Trophoblast cell (in vitro differentiated cells and primary cell): Measurements from ENCODE around the gene FLRT2.

Experiments used
- DNase-seq, 2 donors: peaks; one replicate each; pipeline ENCODE4 v3.0.0-alpha.2; 2016
- H2AFZ ChIP-seq: 2 replicates; pipeline ENCODE4 v1.6.1; 2013; ENCODE audit warnings: low read length, moderate library complexity, mild to moderate bottlenecking; ENCODE audit not compliant: insufficient read depth, poor library complexity
- H2AK5ac ChIP-seq: 2 replicates; pipeline ENCODE4 v1.6.1; 2013; ENCODE audit warnings: mild to moderate bottlenecking, low read length
- H2BK120ac ChIP-seq: 2 replicates; pipeline ENCODE4 v1.6.1; 2013; ENCODE audit warnings: low read length, mild to moderate bottlenecking, moderate library complexity; ENCODE audit not compliant: insufficient read depth, poor library complexity
- H2BK12ac ChIP-seq: 2 replicates; pipeline ENCODE4 v1.6.1; 2013; ENCODE audit warnings: mild to moderate bottlenecking, low read length, moderate library complexity
- H2BK5ac ChIP-seq: 2 replicates; pipeline ENCODE4 v1.6.1; 2013; ENCODE audit warnings: low read length, low read depth, moderate library complexity, mild to moderate bottlenecking; ENCODE audit not compliant: poor library complexity
- H3K14ac ChIP-seq: 2 replicates; pipeline ENCODE4 v1.6.1; 2013; ENCODE audit warnings: mild to moderate bottlenecking, low read length
- H3K18ac ChIP-seq: 2 replicates; pipeline ENCODE4 v1.6.1; 2013; ENCODE audit warnings: mild to moderate bottlenecking, low read length
- H3K23ac ChIP-seq: 2 replicates; pipeline ENCODE4 v1.6.1; 2013; ENCODE audit warnings: low read length
- H3K27ac ChIP-seq: 2 replicates; pipeline ENCODE4 v1.5.1; 2013; ENCODE audit warnings: low read depth, mild to moderate bottlenecking, inconsistent platforms, low read length, moderate library complexity
- H3K27me3 ChIP-seq: 2 replicates; pipeline ENCODE4 v1.6.1; 2013; ENCODE audit warnings: inconsistent platforms, mild to moderate bottlenecking, low read length, moderate library complexity; ENCODE audit not compliant: insufficient read depth
- H3K36me3 ChIP-seq, 2 experiments: 1 replicate in 1 of 2; 2 replicates in 1 of 2; pipeline ENCODE4 v1.6.1; 2013; ENCODE audit warnings: low read length in 2 of 2, mild to moderate bottlenecking in 2 of 2, moderate library complexity in 1 of 2; ENCODE audit not compliant: insufficient read depth in 2 of 2, control insufficient read depth in 1 of 2
- H3K4ac ChIP-seq: 2 replicates; pipeline ENCODE4 v1.6.1; 2013; ENCODE audit warnings: low read depth, mild to moderate bottlenecking, low read length, moderate library complexity
- H3K4me1 ChIP-seq, 2 experiments: 1 replicate in 1 of 2; 2 replicates in 1 of 2; pipeline ENCODE4 v1.6.1; 2013; ENCODE audit warnings: low read length in 2 of 2, mild to moderate bottlenecking in 2 of 2, moderate library complexity in 1 of 2; ENCODE audit not compliant: insufficient read depth in 2 of 2, control insufficient read depth in 1 of 2
- H3K4me2 ChIP-seq: 2 replicates; pipeline ENCODE4 v1.6.1; 2013; ENCODE audit warnings: inconsistent platforms, mild to moderate bottlenecking, low read length, moderate library complexity
- H3K4me3 ChIP-seq: 2 replicates; pipeline ENCODE4 v1.5.1; 2013; ENCODE audit warnings: mild to moderate bottlenecking, low read depth, low read length, inconsistent platforms
- H3K79me1 ChIP-seq: one replicate; pipeline ENCODE4 v1.6.1; 2013; ENCODE audit warnings: low read length
- H3K79me2 ChIP-seq: 2 replicates; pipeline ENCODE4 v1.6.1; 2013; ENCODE audit warnings: low read length, mild to moderate bottlenecking; ENCODE audit not compliant: control insufficient read depth, insufficient read depth, poor library complexity
- H3K9ac ChIP-seq: 2 replicates; pipeline ENCODE4 v1.6.1; 2013; ENCODE audit warnings: mild to moderate bottlenecking, low read length
- H3K9me3 ChIP-seq: 2 replicates; pipeline ENCODE4 v1.6.1; 2013; ENCODE audit warnings: low read depth, mild to moderate bottlenecking, control low read depth, inconsistent platforms, low read length; ENCODE audit not compliant: insufficient read depth
- H4K12ac ChIP-seq: 2 replicates; pipeline ENCODE4 v1.6.1; 2013; ENCODE audit warnings: low read depth, mild to moderate bottlenecking, low read length, moderate library complexity
- H4K8ac ChIP-seq: 2 replicates; pipeline ENCODE4 v1.6.1; 2013; ENCODE audit warnings: low read depth, mild to moderate bottlenecking, low read length, moderate library complexity
- H4K91ac ChIP-seq: one replicate; pipeline ENCODE4 v1.6.1; 2013; ENCODE audit warnings: low read depth, mild to moderate bottlenecking, low read length, moderate library complexity
- WGBS: extraction: QIAGEN DNeasy Blood & Tissue Kit; methylation state at CpG from one replicate; pipeline ENCODE4 v1.1.7; 2013; ENCODE audit warnings: missing lambda C conversion rate; ENCODE audit not compliant: insufficient read length, insufficient coverage; ENCODE audit errors: extremely low coverage; 5-methylcytosine and 5-hydroxymethylcytosine counted together

FLRT2 gene

DNA sequence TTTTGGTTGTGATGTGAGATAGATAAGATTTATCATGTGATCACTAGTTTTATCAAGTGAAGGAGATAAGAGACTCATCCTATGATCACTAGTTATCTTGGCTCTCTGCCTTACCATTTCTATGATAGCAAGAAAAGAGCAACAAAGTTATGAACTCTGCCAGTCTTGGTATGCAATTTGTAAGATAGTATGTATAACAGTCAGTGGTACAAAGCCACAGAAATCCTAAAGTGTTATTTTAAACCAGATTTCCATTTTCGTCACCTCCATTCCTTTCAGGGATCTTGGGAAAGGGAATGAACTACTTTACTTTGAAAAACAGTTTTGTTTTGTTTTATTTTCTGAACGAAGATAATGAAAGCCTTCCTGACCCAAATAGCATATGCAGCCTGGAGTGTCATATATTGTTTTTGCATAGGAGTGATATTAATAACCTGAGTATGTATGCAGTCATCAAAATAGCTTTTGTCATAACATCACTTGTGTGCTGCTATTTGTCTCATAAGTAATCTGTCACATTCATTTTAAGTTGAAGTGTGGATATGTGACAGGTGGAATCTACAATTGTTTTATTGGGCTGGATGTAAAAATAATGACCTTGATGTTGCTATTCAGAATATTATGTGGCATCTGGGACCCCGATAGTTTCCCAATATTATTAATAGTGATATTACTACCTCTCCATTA, 35.0 kb downstream of the FLRT2 start:
- no peak for DNase-seq
- Histone ChIP-seq H3K4me3 (no peak overlapping the region), H4K12ac (no peak overlapping the region), H3K27me3 (no peaks in the 10 kb centered on the region), H3K36me3 (no peaks in the 10 kb centered on the region), H4K91ac (no peak overlapping the region), H3K4ac (no peak overlapping the region), H3K79me1 (no peaks in the 10 kb centered on the region), H2BK5ac (no peak overlapping the region), H2BK120ac (no peak overlapping the region), H2AFZ (no peak overlapping the region), H3K9me3 (no peaks in the 10 kb centered on the region), H3K23ac (no peak overlapping the region), H3K9ac (no peak overlapping the region), H3K18ac (no peak overlapping the region), H2BK12ac (no peak overlapping the region), H4K8ac (no peak overlapping the region), H3K4me2 (no peak overlapping the region), H3K4me1 (peaks cover 0 to 4% of the 10 kb centered on the region in 2 experiments), H3K14ac (no peak overlapping the region), H3K79me2 (no peaks in the 10 kb centered on the region), H2AK5ac (no peak overlapping the region), H3K27ac (no peak overlapping the region)
- WGBS = no CpG with 5 or more reads among the region's 3 CpGs

DNA sequence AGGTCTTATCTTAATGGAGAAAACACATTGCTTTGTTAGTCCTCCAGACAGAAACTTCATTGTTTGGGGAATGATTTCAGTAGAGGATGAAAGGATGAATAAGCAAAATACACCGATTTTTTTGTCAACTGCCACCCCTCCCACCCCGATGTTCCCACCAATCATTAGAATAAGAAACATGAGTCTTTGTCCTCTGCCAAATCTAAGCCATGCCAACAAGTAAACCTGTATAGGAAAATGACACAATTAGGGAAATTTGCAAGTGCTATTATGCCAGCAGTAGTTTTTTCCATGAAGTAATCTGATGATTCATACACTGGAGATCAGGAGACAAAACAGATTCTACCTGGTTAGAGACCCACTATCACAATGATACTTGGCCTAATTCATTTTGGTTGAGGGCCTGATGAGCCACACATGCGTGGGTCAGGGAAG, 35.9 kb downstream of the FLRT2 start:
- no CpG with 5 or more reads among the region's 3 CpGs for WGBS
- no peak overlapping the region for H3K9ac ChIP-seq

DNA sequence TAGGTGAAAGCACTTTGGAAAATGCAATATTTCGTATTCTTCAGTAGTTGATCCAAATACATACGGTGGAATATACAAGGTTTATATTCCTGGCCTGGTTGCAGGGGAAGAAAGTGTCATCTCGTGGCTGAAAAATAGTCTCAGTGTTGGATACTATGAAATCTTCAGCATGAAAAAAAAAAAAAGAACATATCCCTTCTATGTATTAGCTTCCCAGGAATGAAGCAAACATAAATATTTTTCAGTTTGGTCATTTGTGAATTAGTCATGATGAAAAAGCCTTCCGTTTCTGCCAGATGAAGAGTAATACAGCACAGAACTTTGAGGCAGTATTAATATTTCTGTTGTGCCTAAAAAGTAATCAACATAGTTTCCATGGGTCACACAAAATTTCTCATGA, 36.7 kb downstream of the FLRT2 start:
- DNase-seq = peak in 1 of 2 donors; percentile 51
- no peak overlapping the region for H3K9ac ChIP-seq
- no peak overlapping the region for H3K27ac ChIP-seq
- H2AFZ ChIP-seq = no peak overlapping the region
- peaks cover 2% of the 10 kb centered on the region for H3K79me1 ChIP-seq
- H3K9me3 ChIP-seq = no peaks in the 10 kb centered on the region
- no peak overlapping the region for H3K4ac ChIP-seq
- WGBS = no CpG with 5 or more reads among the region's 4 CpGs
- H3K36me3 ChIP-seq = no peaks in the 10 kb centered on the region
- H3K27me3 ChIP-seq = no peaks in the 10 kb centered on the region
- no peak overlapping the region for H3K4me3 ChIP-seq
- H3K4me1 ChIP-seq = peaks cover 0 to 4% of the 10 kb centered on the region in 2 experiments
- no peak overlapping the region for H4K12ac ChIP-seq
- no peak overlapping the region for H3K4me2 ChIP-seq
- H4K91ac ChIP-seq = no peak overlapping the region
- no peak overlapping the region for H2BK5ac ChIP-seq
- H3K18ac ChIP-seq = no peak overlapping the region
- H2AK5ac ChIP-seq = no peak overlapping the region
- no peak overlapping the region for H4K8ac ChIP-seq
- H3K23ac ChIP-seq = no peak overlapping the region
- H2BK12ac ChIP-seq = no peak overlapping the region
- no peak overlapping the region for H3K14ac ChIP-seq
- no peaks in the 10 kb centered on the region for H3K79me2 ChIP-seq
- no peak overlapping the region for H2BK120ac ChIP-seq

More for the DNA sequence above, 35.9 kb downstream of the FLRT2 start:
- Histone ChIP-seq H4K12ac (no peak overlapping the region), H2BK12ac (no peak overlapping the region), H3K14ac (no peak overlapping the region), H3K4me1 (peaks cover 0 to 4% of the 10 kb centered on the region in 2 experiments), H3K27ac (no peak overlapping the region), H4K91ac (no peak overlapping the region), H2BK120ac (no peak overlapping the region), H3K79me1 (no peaks in the 10 kb centered on the region), H3K27me3 (no peaks in the 10 kb centered on the region), H4K8ac (no peak overlapping the region), H3K18ac (no peak overlapping the region), H3K79me2 (no peaks in the 10 kb centered on the region), H3K36me3 (no peaks in the 10 kb centered on the region), H3K23ac (no peak overlapping the region), H2BK5ac (no peak overlapping the region), H3K4me3 (no peak overlapping the region), H3K4ac (no peak overlapping the region), H2AFZ (no peak overlapping the region), H3K4me2 (no peak overlapping the region), H2AK5ac (no peak overlapping the region), H3K9me3 (no peaks in the 10 kb centered on the region)
- DNase-seq = peak in 1 of 2 donors; percentile 40

DNA sequence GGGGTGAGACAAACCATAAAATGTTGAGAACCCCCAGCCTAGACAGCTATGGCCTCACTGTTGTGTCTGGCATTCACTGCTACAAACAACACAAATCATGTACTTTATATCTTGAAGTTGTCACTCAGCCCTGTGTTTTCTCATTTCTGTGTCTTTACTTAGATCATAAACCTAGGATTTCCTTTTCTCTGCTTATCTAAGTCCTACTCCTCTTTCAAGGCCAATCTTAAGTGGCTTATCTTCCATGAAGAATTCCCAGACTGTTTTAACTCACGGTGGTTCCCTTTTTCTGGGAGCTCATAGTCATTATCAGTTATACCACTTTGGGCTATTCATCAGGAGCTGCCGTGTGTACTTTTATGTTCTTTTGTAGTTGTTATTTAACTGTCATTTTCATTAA, 42.1 kb downstream of the FLRT2 start:
- no CpG with 5 or more reads among the region's 2 CpGs for WGBS
- H3K27me3 ChIP-seq = no peaks in the 10 kb centered on the region

More for the DNA sequence above, 42.1 kb downstream of the FLRT2 start:
- H3K9me3 ChIP-seq = no peaks in the 10 kb centered on the region
- H2BK12ac ChIP-seq = no peak overlapping the region
- H3K4me2 ChIP-seq = no peak overlapping the region
- no peak overlapping the region for H2AK5ac ChIP-seq
- no peak overlapping the region for H4K8ac ChIP-seq
- H3K79me2 ChIP-seq = no peaks in the 10 kb centered on the region
- no peak overlapping the region for H3K4me3 ChIP-seq
- H3K18ac ChIP-seq = no peak overlapping the region
- H2BK5ac ChIP-seq = no peak overlapping the region
- H3K79me1 ChIP-seq = peaks cover 3% of the 10 kb centered on the region
- H3K36me3 ChIP-seq = no peaks in the 10 kb centered on the region
- peaks cover 4 to 6% of the 10 kb centered on the region in 2 experiments for H3K4me1 ChIP-seq
- no peak for DNase-seq
- no peak overlapping the region for H3K9ac ChIP-seq
- no peak overlapping the region for H4K12ac ChIP-seq
- no peak overlapping the region for H2AFZ ChIP-seq
- H3K27ac ChIP-seq = no peak overlapping the region
- no peak overlapping the region for H2BK120ac ChIP-seq
- H3K4ac ChIP-seq = no peak overlapping the region
- H4K91ac ChIP-seq = no peak overlapping the region
- no peak overlapping the region for H3K14ac ChIP-seq
- H3K23ac ChIP-seq = no peak overlapping the region
